Glutamatergic neuron (in vitro differentiated cells): ENCODE measurements around the gene CFAP97D2. TPM values are rescaled to one million over a fixed set of nuclear protein-coding genes. Genes with fewer than 3 reads are reported as not detected.

Source experiments
- DNase-seq: peaks from one replicate; pipeline ENCODE4 v3.0.0; 2022
- H3K27ac Mint-ChIP-seq: one replicate; pipeline ENCODE4 v1.8.0; 2020; ENCODE audit warnings: mild to moderate bottlenecking, mixed read lengths, inconsistent platforms; ENCODE audit not compliant: unreplicated experiment
- H3K27me3 Mint-ChIP-seq: one replicate; pipeline ENCODE4 v1.8.0; 2020; ENCODE audit warnings: mild to moderate bottlenecking, moderate library complexity, mixed read lengths, inconsistent platforms; ENCODE audit not compliant: unreplicated experiment
- H3K36me3 Mint-ChIP-seq: one replicate; pipeline ENCODE4 v1.8.0; 2020; ENCODE audit warnings: mild to moderate bottlenecking, mixed read lengths, inconsistent platforms; ENCODE audit not compliant: unreplicated experiment
- H3K4me1 Mint-ChIP-seq: one replicate; pipeline ENCODE4 v1.8.0; 2020; ENCODE audit warnings: mild to moderate bottlenecking, low read depth, mixed read lengths, inconsistent platforms; ENCODE audit not compliant: unreplicated experiment
- H3K4me3 Mint-ChIP-seq: one replicate; pipeline ENCODE4 v1.8.0; 2020; ENCODE audit warnings: mild to moderate bottlenecking, mixed read lengths, inconsistent platforms; ENCODE audit not compliant: unreplicated experiment
- H3K9me3 Mint-ChIP-seq: one replicate; pipeline ENCODE4 v1.8.0; 2020; ENCODE audit warnings: mild to moderate bottlenecking, moderate library complexity, mixed read lengths, inconsistent platforms; ENCODE audit not compliant: unreplicated experiment
- total RNA-seq: library from RNA; stranded (reverse); fragmentation: NEBNext Ultra II Directional; extraction: Animal tissue kit (Norgen Biotek cat#: 25700); gene quantifications from one replicate; pipeline ENCODE4 v1.2.1, GENCODE V29; 2021; ENCODE audit not compliant: unreplicated experiment
- TF ChIP-seq, protein P1 (sequence below): fragments of 200-600 bp; sonication (generic); IDR thresholded peaks from one replicate; pipeline ENCODE4 v1.5.0; 2021; ENCODE audit not compliant: partially characterized antibody, unreplicated experiment

Gene CFAP97D2
- total RNA-seq, 1 donor from 2014 or later = not detected

DNA sequence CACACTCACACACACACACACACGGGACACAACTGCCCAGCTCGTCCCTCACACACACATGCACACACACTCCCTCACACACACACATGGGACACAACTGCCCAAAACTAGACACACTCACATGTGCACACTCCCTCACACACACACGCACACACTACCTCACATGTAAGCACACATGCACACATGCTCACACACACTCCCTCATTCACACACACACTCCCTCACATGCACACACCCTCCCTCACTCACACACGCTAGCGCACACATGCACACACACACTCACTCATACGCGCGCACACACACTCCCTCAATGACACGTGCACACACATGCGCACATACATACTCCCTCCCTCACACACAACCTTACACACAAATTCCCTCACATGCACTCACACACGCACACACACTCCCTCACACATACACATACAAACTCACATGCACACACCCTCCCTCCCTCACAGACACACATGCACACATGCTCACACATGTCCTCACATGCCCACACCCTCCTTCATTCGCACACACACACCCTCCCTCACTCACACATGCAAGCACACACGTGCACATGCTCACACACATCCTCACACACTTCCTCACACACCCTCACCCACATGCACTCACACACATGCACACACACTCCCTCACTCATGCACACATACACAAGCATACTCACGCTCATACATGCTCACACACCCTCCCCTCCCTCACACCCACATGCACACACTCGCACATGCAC is 37.6 kb upstream of the CFAP97D2 start:
- TF ChIP-seq, protein P1, sequence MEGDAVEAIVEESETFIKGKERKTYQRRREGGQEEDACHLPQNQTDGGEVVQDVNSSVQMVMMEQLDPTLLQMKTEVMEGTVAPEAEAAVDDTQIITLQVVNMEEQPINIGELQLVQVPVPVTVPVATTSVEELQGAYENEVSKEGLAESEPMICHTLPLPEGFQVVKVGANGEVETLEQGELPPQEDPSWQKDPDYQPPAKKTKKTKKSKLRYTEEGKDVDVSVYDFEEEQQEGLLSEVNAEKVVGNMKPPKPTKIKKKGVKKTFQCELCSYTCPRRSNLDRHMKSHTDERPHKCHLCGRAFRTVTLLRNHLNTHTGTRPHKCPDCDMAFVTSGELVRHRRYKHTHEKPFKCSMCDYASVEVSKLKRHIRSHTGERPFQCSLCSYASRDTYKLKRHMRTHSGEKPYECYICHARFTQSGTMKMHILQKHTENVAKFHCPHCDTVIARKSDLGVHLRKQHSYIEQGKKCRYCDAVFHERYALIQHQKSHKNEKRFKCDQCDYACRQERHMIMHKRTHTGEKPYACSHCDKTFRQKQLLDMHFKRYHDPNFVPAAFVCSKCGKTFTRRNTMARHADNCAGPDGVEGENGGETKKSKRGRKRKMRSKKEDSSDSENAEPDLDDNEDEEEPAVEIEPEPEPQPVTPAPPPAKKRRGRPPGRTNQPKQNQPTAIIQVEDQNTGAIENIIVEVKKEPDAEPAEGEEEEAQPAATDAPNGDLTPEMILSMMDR = no peak
- no peak overlapping the region for H3K4me3 Mint-ChIP-seq
- no peak for DNase-seq
- H3K27ac Mint-ChIP-seq = no peak overlapping the region
- H3K9me3 Mint-ChIP-seq = peaks cover 11% of the 10 kb centered on the region
- H3K4me1 Mint-ChIP-seq = peaks cover 19% of the 10 kb centered on the region
- H3K36me3 Mint-ChIP-seq = peaks cover 3% of the 10 kb centered on the region
- peaks cover 10% of the 10 kb centered on the region for H3K27me3 Mint-ChIP-seq

DNA sequence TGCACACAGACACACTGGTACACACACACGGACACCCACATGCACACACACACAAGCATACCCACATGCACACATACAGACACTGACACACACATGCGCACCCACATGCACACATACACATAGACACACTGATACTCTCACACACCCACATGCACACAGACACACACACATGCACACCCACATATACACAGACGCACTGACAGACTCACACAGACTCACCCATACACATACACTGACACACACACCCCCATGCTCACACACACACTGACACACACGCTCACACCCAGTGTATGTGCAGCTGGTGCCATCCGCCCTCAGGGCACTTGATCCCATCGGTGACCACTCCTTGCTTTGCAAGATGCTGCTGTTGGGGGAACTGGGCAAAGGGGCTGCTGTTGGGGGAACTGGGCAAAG is 36.9 kb upstream of the CFAP97D2 start:
- H3K4me1 Mint-ChIP-seq = peaks cover 25% of the 10 kb centered on the region
- H3K36me3 Mint-ChIP-seq = peaks cover 3% of the 10 kb centered on the region
- TF ChIP-seq, protein P1 = no peak
- no peak overlapping the region for H3K4me3 Mint-ChIP-seq
- peaks cover 8% of the 10 kb centered on the region for H3K9me3 Mint-ChIP-seq
- H3K27me3 Mint-ChIP-seq = peaks cover 10% of the 10 kb centered on the region
- no peak for DNase-seq
- no peak overlapping the region for H3K27ac Mint-ChIP-seq

DNA sequence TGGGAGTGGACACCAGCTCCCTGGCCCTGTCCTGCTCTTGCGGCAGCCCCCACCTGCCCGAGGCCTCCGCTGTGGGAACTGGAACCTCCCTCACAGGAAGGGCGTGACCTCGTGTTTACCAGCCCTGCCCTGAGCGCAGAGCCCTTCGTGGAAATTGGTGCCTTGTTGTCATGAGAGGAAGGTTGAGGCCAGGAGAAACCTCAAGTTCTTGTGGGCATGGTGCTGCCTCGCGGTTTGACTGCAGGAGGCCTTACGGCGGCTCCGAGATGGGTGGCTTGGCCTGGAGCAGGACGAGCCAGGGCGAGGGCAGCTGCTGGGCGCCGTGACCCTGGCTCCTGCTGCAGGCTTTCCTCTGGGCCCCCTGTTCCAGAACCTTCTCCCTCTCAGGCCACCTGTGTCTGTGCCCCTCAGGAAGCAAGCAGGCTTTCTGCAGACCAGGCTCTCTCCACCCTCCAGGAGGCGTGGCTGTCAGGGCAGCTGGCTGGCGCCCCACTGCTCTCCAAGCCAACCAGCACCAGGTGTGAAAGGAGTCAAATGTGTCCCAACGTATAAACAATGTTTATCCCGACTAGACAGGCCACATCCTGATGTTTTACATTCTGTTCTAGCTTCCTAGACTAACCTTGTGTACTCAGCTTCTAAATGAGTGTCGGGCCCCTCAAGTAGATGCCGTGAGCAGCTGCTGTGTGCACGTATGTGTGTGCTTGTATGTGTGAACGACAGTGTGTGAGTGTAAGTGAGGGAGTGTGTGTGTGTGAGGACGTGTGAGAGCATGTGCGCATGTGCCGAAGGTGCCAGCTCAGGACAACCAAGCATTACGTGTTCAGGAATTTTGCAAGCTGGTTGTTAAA is 36.2 kb upstream of the CFAP97D2 start:
- Mint-ChIP-seq H3K4me1 (peaks cover 25% of the 10 kb centered on the region), H3K27ac (no peak overlapping the region), H3K4me3 (no peak overlapping the region), H3K36me3 (peaks cover under 1% of the 10 kb centered on the region), H3K27me3 (peaks cover 7% of the 10 kb centered on the region), H3K9me3 (peaks cover 6% of the 10 kb centered on the region)
- TF ChIP-seq, protein P1 = no peak
- DNase-seq = no peak

DNA sequence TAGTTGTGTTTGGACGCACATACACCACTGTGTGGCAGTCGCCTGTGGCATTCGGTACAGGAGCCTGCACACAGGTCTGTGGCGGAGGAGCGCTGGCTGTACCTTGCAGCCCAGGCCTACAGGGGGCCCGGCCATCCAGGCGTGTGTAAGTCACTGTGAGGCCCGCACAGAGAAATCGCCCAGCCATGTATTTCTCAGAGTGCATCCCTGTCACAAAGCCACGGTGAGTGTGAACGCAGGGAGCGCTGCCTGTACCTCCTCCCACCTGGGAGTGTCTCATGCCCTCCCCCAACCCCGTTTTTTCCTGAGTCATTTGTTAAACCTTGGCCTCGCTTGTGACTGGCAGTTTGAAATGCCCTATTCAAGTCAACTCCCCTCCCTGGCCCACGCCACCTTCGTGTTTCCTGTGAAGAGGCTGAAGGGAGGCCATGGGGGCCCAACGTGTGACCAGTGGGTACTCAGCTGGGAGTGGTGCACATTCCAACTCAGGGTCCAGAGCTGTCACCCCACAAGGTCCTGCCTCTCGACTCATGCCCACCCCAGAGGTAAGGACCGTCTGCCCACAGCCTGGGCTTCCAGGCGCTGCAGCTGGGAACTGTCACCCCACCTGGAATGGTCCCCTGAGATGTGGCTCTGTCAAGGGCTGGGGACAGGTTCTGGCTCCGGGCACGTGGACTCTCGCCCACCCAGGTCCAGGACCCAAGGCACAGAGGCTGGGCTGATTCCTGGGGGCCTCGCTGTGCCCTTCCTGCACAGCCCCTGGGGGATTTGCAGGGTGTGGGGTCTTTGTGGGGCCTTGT is 35.1 kb upstream of the CFAP97D2 start:
- Mint-ChIP-seq H3K27me3 (peaks cover 5% of the 10 kb centered on the region), H3K27ac (no peak overlapping the region), H3K4me3 (no peak overlapping the region), H3K9me3 (peaks cover 6% of the 10 kb centered on the region), H3K36me3 (no peaks in the 10 kb centered on the region), H3K4me1 (peaks cover 25% of the 10 kb centered on the region)
- TF ChIP-seq, protein P1 = peak; percentile 51
- peak; percentile 69 for DNase-seq
